HepG2 (cell line): ENCODE data around the gene GALNT16. TPM values are rescaled to one million over a fixed set of nuclear protein-coding genes. Genes with fewer than 3 reads are reported as not detected.
A peak's percentile ranks its signal among the peaks of the same experiment; 100 is the strongest.

Experiments
- BRD4 ChIP-seq: sonication (generic); formaldehyde crosslinking; IDR thresholded peaks from 2 replicates; pipeline ENCODE4 v1.4.0; 2020; ENCODE audit warnings: missing genetic modification reagents
- CEBPB ChIP-seq: IDR thresholded peaks from 2 replicates; pipeline ENCODE4 v1.6.1; 2011; ENCODE audit warnings: low read depth, low read length, improper control_type of control experiment, borderline replicate concordance
- EP300 ChIP-seq, 3 experiments: sonication (generic) in 1 of 3; formaldehyde crosslinking in 1 of 3; IDR thresholded peaks; 2 replicates each; pipeline versions ENCODE4 v1.5.1 to v1.6.1; 2011 to 2020; ENCODE audit warnings: low read depth in 2 of 3, low read length in 2 of 3, borderline replicate concordance in 1 of 3, improper control_type of control experiment in 1 of 3, mild to moderate bottlenecking in 1 of 3, missing genetic modification reagents in 1 of 3, moderate library complexity in 1 of 3
- IKZF1 ChIP-seq: fragments of 450-650 bp; IDR thresholded peaks from 2 replicates; pipeline ENCODE4 v1.7.1; 2016
- KAT2B ChIP-seq: fragments of 150-350 bp; IDR thresholded peaks from 2 replicates; pipeline ENCODE4 v1.6.1; 2014; ENCODE audit warnings: low read depth, low read length, borderline replicate concordance
- MAF1 ChIP-seq: sonication (generic); formaldehyde crosslinking; IDR thresholded peaks from 2 replicates; pipeline ENCODE4 v1.5.0; 2020; ENCODE audit warnings: missing genetic modification reagents, borderline replicate concordance
- PREB ChIP-seq: sonication (generic); formaldehyde crosslinking; IDR thresholded peaks from 2 replicates; pipeline ENCODE4 v1.4.0; 2020; ENCODE audit warnings: missing genetic modification reagents
- RORA ChIP-seq: sonication (generic); formaldehyde crosslinking; IDR thresholded peaks from 2 replicates; pipeline ENCODE4 v1.5.0; 2020; ENCODE audit warnings: mild to moderate bottlenecking, missing genetic modification reagents, moderate library complexity
- SMAD3 ChIP-seq: sonication (generic); formaldehyde crosslinking; IDR thresholded peaks from 2 replicates; pipeline ENCODE4 v1.4.0; 2020; ENCODE audit warnings: missing genetic modification reagents
- TEAD3 ChIP-seq: optimal IDR thresholded peaks from 2 replicates; pipeline ENCODE3; 2016; ENCODE audit warnings: borderline replicate concordance
- XRCC5 ChIP-seq: fragments of 200-400 bp; formaldehyde crosslinking; optimal IDR thresholded peaks from 2 replicates; pipeline ENCODE3; 2017; ENCODE audit warnings: mild to moderate bottlenecking, low read length
- ZFP90 ChIP-seq: sonication (generic); formaldehyde crosslinking; IDR thresholded peaks from 2 replicates; pipeline ENCODE4 v1.8.0; 2022; ENCODE audit warnings: missing genetic modification reagents, mild to moderate bottlenecking, inconsistent platforms, borderline replicate concordance
- ZMYM3 ChIP-seq: sonication (generic); formaldehyde crosslinking; IDR thresholded peaks from 2 replicates; pipeline ENCODE4 v1.5.1; 2020; ENCODE audit warnings: mild to moderate bottlenecking, missing genetic modification reagents
- ZNF503 ChIP-seq: sonication (generic); formaldehyde crosslinking; IDR thresholded peaks from 2 replicates; pipeline ENCODE4 v1.4.0; 2020; ENCODE audit warnings: missing genetic modification reagents
- ZNF547 ChIP-seq: sonication (generic); formaldehyde crosslinking; IDR thresholded peaks from 2 replicates; pipeline ENCODE4 v1.5.1; 2020; ENCODE audit warnings: mild to moderate bottlenecking, missing genetic modification reagents
- ZNF605 ChIP-seq: sonication (generic); formaldehyde crosslinking; IDR thresholded peaks from 2 replicates; pipeline ENCODE4 v1.8.0; 2022; ENCODE audit warnings: mild to moderate bottlenecking, missing genetic modification reagents
- ZNF83 ChIP-seq: sonication (generic); formaldehyde crosslinking; IDR thresholded peaks from 2 replicates; pipeline ENCODE4 v1.4.0; 2020; ENCODE audit warnings: missing genetic modification reagents, mild to moderate bottlenecking, borderline replicate concordance
- ZSCAN5A ChIP-seq: sonication (generic); formaldehyde crosslinking; IDR thresholded peaks from 2 replicates; pipeline ENCODE4 v1.8.0; 2022; ENCODE audit warnings: mild to moderate bottlenecking, missing genetic modification reagents, borderline replicate concordance
- polyA plus RNA-seq, 8 experiments: library from polyadenylated mRNA; depleted of rRNA in 3 of 8; stranded (reverse) in 7 of 8; unstranded in 1 of 8; fragments of >200 nt; fragmentation: Illumina TruSeq in 4 of 8; extraction: Trizol in 4 of 8; gene quantifications; 2 replicates each; pipeline versions ENCODE4 v1.2.1 to v1.2.3, GENCODE V29; 2011 to 2016; ENCODE audit warnings: low read depth in 4 of 8, missing spikeins in 1 of 8, mixed read lengths in 1 of 8; ENCODE audit not compliant: insufficient read depth in 1 of 8
- total RNA-seq, 5 experiments: library from RNA; depleted of rRNA; stranded (reverse); fragments of >200 nt; fragmentation: Illumina TruSeq; extraction: Trizol; gene quantifications; 2 replicates each; pipeline ENCODE4 v1.2.3, GENCODE V29; 2016; ENCODE audit warnings: low read depth in 1 of 5
- TF ChIP-seq, protein P1 (sequence below): sonication (generic); formaldehyde crosslinking; IDR thresholded peaks from 2 replicates; pipeline ENCODE4 v1.5.1; 2020; ENCODE audit warnings: mild to moderate bottlenecking, missing genetic modification reagents, moderate library complexity
- TF ChIP-seq, protein P2 (sequence below): sonication (generic); formaldehyde crosslinking; IDR thresholded peaks from 2 replicates; pipeline ENCODE4 v1.5.1; 2020; ENCODE audit warnings: mild to moderate bottlenecking, missing genetic modification reagents, borderline replicate concordance

Gene GALNT16
- total and polyA plus RNA-seq, 2 of the 13 experiments (the other 11 are each of a cell fraction or from before 2014, with no cell fraction given), result 0.54 to 0.82 TPM

DNA sequence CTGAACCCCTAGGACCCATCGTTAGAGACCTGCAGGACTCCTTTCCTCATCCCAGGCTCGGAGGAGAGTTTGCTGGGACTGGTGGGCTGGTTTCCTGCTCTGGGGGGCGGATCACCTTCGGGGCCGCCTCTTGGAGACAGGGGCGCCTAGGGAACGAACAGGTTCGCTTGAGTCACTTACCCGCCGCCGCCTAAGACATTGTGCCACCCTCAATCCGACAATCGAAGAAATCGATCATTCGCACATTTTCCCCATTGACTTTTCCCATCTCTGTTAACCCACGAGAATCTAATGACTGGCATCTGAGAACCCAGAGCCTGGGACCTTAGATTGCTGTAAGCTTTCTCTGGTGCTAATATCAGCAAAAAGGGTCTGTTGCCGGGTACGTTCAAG is 138.9 kb downstream of the GALNT16 start (continued):
- TF ChIP-seq ZMYM3 (CRISPR knock-in tag) (no peak), PREB (no peak), BRD4 (CRISPR knock-in tag) (no peak; the same call in 1 of the 2 replicates), EP300 (IDR thresholded peaks at IDR 0.05; ENCODE audit: low read depth in 2 of 2, low read length in 2 of 2) (no peak), EP300 (CRISPR knock-in tag; IDR thresholded peaks at IDR 0.05; ENCODE audit: borderline replicate concordance) (0 out of 2 replicates have a peak, but pooled peaks have one; percentile 4), IKZF1 (no peak), KAT2B (peak; percentile 51; the same call in 1 of the 2 replicates), SMAD3 (CRISPR knock-in tag) (peak; percentile 6; the same call in 1 of the 2 replicates), ZFP90 (CRISPR knock-in tag) (peak; percentile 64), ZNF547 (peak; percentile 38; the same call in 1 of the 2 replicates), CEBPB (no peak), XRCC5 (peak; percentile 0), RORA (CRISPR knock-in tag) (no peak), ZNF605 (CRISPR knock-in tag) (0 out of 2 replicates have a peak, but pooled peaks have one; percentile 3), ZSCAN5A (CRISPR knock-in tag) (no peak), MAF1 (peak; percentile 58; the same call in 1 of the 2 replicates), ZNF83 (CRISPR knock-in tag) (0 out of 2 replicates have a peak, but pooled peaks have one; percentile 38), TEAD3 (CRISPR knock-in tag) (peak; percentile 1), ZNF503 (CRISPR knock-in tag) (0 out of 2 replicates have a peak, but pooled peaks have one; percentile 1)
- TF ChIP-seq, protein P1, sequence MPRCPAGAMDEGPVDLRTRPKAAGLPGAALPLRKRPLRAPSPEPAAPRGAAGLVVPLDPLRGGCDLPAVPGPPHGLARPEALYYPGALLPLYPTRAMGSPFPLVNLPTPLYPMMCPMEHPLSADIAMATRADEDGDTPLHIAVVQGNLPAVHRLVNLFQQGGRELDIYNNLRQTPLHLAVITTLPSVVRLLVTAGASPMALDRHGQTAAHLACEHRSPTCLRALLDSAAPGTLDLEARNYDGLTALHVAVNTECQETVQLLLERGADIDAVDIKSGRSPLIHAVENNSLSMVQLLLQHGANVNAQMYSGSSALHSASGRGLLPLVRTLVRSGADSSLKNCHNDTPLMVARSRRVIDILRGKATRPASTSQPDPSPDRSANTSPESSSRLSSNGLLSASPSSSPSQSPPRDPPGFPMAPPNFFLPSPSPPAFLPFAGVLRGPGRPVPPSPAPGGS (CRISPR knock-in tag), result 0 out of 2 replicates have a peak, but pooled peaks have one; percentile 17
- TF ChIP-seq, protein P2, sequence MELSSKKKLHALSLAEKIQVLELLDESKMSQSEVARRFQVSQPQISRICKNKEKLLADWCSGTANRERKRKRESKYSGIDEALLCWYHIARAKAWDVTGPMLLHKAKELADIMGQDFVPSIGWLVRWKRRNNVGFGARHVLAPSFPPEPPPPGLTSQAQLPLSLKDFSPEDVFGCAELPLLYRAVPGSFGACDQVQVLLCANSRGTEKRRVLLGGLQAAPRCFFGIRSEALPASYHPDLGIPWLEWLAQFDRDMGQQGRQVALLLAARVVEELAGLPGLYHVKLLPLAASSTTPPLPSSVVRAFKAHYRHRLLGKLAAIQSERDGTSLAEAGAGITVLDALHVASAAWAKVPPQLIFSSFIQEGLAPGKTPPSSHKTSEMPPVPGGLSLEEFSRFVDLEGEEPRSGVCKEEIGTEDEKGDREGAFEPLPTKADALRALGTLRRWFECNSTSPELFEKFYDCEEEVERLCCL (CRISPR knock-in tag), result 0 out of 2 replicates have a peak, but pooled peaks have one; percentile 34
